ENCODE data around the gene HSPA12B. TPM values are rescaled to one million over a fixed set of nuclear protein-coding genes. Genes with fewer than 3 reads are reported as not detected.

HSPA12B gene
- total RNA-seq, 1 experiment from 2014 or later, result 2.7 TPM

DNA sequence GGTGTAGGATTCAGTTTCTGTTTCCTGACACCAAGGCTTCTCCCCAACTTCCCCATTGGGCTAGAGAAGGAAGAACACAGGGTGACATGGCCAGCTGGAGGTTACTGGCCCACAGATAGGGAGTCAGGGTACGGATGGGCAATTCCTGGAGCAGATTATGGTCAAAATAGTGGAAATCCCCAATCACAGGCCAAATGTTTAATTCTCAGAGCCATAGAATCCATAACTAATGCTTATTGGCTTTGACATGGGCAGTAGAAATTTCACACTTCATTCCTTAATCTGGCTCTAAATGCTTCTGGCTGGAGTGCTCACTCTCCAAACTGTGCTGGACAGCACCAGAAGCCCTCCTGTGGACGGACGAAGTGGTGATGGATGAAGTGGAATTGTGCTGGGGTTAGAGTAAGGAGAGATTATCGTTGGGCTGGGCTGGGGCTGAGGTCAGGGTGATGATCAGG lies 21.0 kb upstream of the HSPA12B start:
- H3K4me1 Mint-ChIP-seq, result no peaks in the 10 kb centered on the region
- Histone ChIP-seq H2BK15ac (ENCODE audit: low read depth, low read length) (no peak overlapping the region), H3K4ac (ENCODE audit: low read depth, low read length) (no peak overlapping the region), H3K14ac (ENCODE audit: insufficient read depth, low read length) (no peak overlapping the region), H4K5ac (ENCODE audit: insufficient read length, low read depth, low read length) (no peak overlapping the region), H3T11ph (ENCODE audit: low read length) (no peak overlapping the region), H3K23ac (ENCODE audit: insufficient read length, low read depth, low read length) (no peak overlapping the region), H3K23me2 (ENCODE audit: insufficient read length, low read depth, low read length, poor library complexity, severe bottlenecking) (no peaks in the 10 kb centered on the region), H3K56ac (ENCODE audit: insufficient read length, low read depth, low read length) (no peak overlapping the region), H3K4me1 (ENCODE audit: insufficient read depth, low read length) (no peaks in the 10 kb centered on the region), H2AK5ac (ENCODE audit: insufficient read length, low read length) (no peak overlapping the region), H3K79me1 (ENCODE audit: insufficient read depth, low read depth, low read length, poor library complexity, severe bottlenecking) (no peaks in the 10 kb centered on the region), H3K4me2 (ENCODE audit: insufficient read depth, insufficient read length, low read length) (no peak overlapping the region), H3K18ac (ENCODE audit: insufficient read length, low read depth, low read length) (no peak overlapping the region), H3K79me2 (ENCODE audit: insufficient read depth, low read length) (no peaks in the 10 kb centered on the region), H2BK5ac (ENCODE audit: insufficient read length, low read length) (no peak overlapping the region), H4K91ac (ENCODE audit: insufficient read length, low read depth, low read length) (no peak overlapping the region), H2BK20ac (ENCODE audit: low read depth, low read length, poor library complexity, severe bottlenecking) (no peak overlapping the region), H2BK12ac (ENCODE audit: insufficient read length, low read depth, low read length) (no peak overlapping the region), H3K9ac (ENCODE audit: extremely low read depth, insufficient read length, low read length) (no peak overlapping the region), H3K9me3 (ENCODE audit: control insufficient read depth, low read depth, low read length) (no peaks in the 10 kb centered on the region), H2AFZ (ENCODE audit: low read length) (no peak overlapping the region), H2BK120ac (ENCODE audit: low read depth, low read length, poor library complexity, severe bottlenecking) (no peak overlapping the region), H3K27me3 (ENCODE audit: insufficient read depth, low read length) (no peaks in the 10 kb centered on the region; the same call in 1 of the 2 replicates), H3K27ac (ENCODE audit: insufficient read length, low read depth, low read length) (no peak overlapping the region), H4K20me1 (ENCODE audit: control insufficient read depth, insufficient read depth, insufficient read length) (no peaks in the 10 kb centered on the region), H4K8ac (replicated peaks; ENCODE audit: insufficient read length, low read depth, low read length) (no peak overlapping the region)
- H3K4me3 Mint-ChIP-seq, result no peak overlapping the region; a peak in 1 of 5 replicates
- TF ChIP-seq, protein P1, sequence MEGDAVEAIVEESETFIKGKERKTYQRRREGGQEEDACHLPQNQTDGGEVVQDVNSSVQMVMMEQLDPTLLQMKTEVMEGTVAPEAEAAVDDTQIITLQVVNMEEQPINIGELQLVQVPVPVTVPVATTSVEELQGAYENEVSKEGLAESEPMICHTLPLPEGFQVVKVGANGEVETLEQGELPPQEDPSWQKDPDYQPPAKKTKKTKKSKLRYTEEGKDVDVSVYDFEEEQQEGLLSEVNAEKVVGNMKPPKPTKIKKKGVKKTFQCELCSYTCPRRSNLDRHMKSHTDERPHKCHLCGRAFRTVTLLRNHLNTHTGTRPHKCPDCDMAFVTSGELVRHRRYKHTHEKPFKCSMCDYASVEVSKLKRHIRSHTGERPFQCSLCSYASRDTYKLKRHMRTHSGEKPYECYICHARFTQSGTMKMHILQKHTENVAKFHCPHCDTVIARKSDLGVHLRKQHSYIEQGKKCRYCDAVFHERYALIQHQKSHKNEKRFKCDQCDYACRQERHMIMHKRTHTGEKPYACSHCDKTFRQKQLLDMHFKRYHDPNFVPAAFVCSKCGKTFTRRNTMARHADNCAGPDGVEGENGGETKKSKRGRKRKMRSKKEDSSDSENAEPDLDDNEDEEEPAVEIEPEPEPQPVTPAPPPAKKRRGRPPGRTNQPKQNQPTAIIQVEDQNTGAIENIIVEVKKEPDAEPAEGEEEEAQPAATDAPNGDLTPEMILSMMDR (conservative IDR thresholded peaks at IDR 0.05), result no peak
- no peaks in the 10 kb centered on the region for H3K9me3 Mint-ChIP-seq
- no peak for DNase-seq
- no peak overlapping the region for H3K27ac Mint-ChIP-seq
- WGBS (ENCODE audit: extremely low coverage, insufficient read length, low lambda C conversion rate), result no CpG with 5 or more reads among the region's 4 CpGs
- peaks cover under 1% of the 10 kb centered on the region for H3K27me3 Mint-ChIP-seq (ENCODE audit: low read depth)
- H3K36me3 Mint-ChIP-seq (ENCODE audit: insufficient read depth in 1 of 3, low read depth in 3 of 3), result no peaks in the 10 kb centered on the region

Data from H9 (cell line).